Measurements from ENCODE around the gene SLF1. TPM values are rescaled to one million over a fixed set of nuclear protein-coding genes. Genes with fewer than 3 reads are reported as not detected.
A peak's percentile ranks its signal among the peaks of the same experiment; 100 is the strongest.

SLF1 gene
- total RNA-seq, 1 donor from 2014 or later = 17.4 TPM

DNA sequence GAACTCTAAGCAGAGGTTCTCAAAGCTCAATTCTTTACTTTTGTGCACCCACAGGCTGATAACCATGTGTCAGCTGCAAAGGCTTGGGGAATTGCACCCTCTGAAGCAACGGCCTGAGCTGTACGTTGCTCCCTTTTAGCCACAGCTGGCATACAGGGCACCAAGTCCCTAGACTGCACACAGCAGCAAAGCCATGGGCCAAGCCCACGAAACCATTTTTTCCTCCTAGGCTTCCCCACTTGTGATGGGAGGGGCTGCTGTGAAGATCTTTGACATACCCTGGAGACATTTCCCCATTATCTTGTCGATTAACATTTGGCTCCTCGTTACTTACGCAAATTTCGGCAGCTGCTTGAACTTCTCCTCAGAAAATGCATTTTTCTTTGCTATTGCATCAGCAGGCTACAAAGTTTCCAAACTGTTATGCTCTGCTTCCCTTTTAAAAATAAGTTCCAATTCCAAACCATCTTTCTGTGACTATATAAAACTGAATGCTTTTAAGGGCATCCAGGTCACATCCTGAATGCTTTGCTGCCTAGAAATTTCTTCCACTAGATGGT, 23.1 kb upstream of the SLF1 start:
- H3K27ac Mint-ChIP-seq = no peak overlapping the region
- no peaks in the 10 kb centered on the region for H3K27me3 Mint-ChIP-seq
- H3K4me1 Mint-ChIP-seq (ENCODE audit: low read depth) = no peaks in the 10 kb centered on the region
- H3K4me3 Mint-ChIP-seq (ENCODE audit: low read depth) = no peak overlapping the region
- no peak for DNase-seq (ENCODE audit: low spot score, unreplicated experiment)
- TF ChIP-seq, protein P1, sequence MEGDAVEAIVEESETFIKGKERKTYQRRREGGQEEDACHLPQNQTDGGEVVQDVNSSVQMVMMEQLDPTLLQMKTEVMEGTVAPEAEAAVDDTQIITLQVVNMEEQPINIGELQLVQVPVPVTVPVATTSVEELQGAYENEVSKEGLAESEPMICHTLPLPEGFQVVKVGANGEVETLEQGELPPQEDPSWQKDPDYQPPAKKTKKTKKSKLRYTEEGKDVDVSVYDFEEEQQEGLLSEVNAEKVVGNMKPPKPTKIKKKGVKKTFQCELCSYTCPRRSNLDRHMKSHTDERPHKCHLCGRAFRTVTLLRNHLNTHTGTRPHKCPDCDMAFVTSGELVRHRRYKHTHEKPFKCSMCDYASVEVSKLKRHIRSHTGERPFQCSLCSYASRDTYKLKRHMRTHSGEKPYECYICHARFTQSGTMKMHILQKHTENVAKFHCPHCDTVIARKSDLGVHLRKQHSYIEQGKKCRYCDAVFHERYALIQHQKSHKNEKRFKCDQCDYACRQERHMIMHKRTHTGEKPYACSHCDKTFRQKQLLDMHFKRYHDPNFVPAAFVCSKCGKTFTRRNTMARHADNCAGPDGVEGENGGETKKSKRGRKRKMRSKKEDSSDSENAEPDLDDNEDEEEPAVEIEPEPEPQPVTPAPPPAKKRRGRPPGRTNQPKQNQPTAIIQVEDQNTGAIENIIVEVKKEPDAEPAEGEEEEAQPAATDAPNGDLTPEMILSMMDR (IDR thresholded peaks at IDR 0.05; ENCODE audit: unreplicated experiment) = no peak
- no peaks in the 10 kb centered on the region for H3K9me3 Mint-ChIP-seq (ENCODE audit: low read depth)
- no peaks in the 10 kb centered on the region for H3K36me3 Mint-ChIP-seq (ENCODE audit: insufficient read depth)

DNA sequence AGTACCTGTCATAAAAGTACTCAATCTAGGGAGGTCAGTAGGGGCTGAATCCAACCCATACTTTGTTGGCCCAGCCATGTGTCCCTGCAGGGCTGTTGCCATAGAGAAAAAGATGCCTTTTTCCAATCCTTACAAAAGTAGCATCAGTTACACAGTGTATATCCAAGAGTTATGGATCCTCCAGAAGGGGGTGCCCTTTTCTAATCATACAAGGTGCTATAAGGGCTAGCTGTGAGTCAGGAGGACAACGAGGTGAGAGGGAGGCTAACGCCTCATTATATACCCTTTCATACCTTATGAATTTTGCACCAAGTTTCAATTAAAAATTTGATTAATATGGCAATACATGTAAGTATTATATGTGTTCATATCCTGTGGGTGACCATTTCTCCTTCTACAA, 4.9 kb upstream of the SLF1 start:
- Mint-ChIP-seq H3K36me3 (ENCODE audit: insufficient read depth) (no peaks in the 10 kb centered on the region), H3K9me3 (ENCODE audit: low read depth) (no peaks in the 10 kb centered on the region), H3K4me1 (ENCODE audit: low read depth) (peaks cover 10% of the 10 kb centered on the region), H3K27ac (no peak overlapping the region), H3K27me3 (no peaks in the 10 kb centered on the region), H3K4me3 (ENCODE audit: low read depth) (no peak overlapping the region)
- no peak for DNase-seq (ENCODE audit: low spot score, unreplicated experiment)
- TF ChIP-seq, protein P1 (IDR thresholded peaks at IDR 0.05; ENCODE audit: unreplicated experiment) = peak; percentile 42

DNA sequence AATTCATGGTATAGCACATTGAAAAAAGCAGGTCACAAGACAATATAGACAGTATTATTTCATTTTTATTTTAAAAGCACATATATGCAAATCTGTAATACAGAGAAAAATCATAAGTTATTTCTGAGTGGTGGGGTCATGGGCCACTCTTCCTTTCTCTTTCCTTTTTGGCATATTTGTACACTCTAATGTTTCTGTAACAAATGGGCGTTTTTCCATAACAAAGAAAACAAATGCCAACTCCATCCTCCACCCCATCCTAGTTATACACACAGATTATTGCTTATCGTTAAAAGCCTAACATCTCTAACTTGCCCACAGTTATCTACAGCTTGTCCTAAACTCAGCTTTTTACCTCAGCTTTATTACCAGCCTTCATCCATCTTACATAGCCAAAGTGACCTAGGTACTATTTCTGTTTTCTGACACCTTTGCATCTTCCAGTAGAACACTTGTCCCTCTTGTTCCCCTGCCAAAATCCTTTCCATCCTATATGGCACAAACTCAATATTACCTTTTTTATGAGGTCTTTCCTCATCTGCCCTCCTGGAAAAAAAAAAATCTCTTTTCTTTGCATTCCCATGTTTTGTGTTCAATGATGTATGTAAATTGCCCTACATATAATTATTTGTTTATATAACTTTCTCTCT, 4.2 kb upstream of the SLF1 start:
- DNase-seq (ENCODE audit: low spot score, unreplicated experiment) = no peak
- H3K27ac Mint-ChIP-seq = no peak overlapping the region

DNA sequence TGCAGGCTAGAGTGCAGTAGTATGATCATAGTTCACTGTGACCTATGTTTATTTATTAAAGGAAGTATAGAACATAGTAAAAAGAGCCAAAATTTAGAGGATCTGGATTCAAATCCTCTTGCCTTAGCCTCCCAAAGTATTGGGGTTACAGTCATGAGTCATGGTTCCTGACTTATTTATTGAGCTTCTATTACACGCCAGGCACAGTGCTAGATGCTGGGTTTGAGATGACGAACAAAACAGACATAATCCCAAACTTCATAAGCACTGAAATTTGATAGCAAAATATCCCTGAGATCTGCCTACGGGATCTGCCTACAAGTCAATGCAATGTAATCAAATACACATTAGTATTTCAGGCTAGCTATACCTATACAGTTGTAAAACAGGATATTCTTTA, 2.6 kb upstream of the SLF1 start:
- Mint-ChIP-seq H3K27ac (no peak overlapping the region), H3K27me3 (no peaks in the 10 kb centered on the region), H3K36me3 (ENCODE audit: insufficient read depth) (no peaks in the 10 kb centered on the region), H3K4me1 (ENCODE audit: low read depth) (peaks cover 18% of the 10 kb centered on the region), H3K9me3 (ENCODE audit: low read depth) (no peaks in the 10 kb centered on the region), H3K4me3 (ENCODE audit: low read depth) (no peak overlapping the region)
- no peak for DNase-seq (ENCODE audit: low spot score, unreplicated experiment)
- TF ChIP-seq, protein P1 (IDR thresholded peaks at IDR 0.05; ENCODE audit: unreplicated experiment) = no peak

More for the DNA sequence above, 4.2 kb upstream of the SLF1 start:
- TF ChIP-seq, protein P1 (IDR thresholded peaks at IDR 0.05; ENCODE audit: unreplicated experiment) = no peak
- Mint-ChIP-seq H3K27me3 (no peaks in the 10 kb centered on the region), H3K9me3 (ENCODE audit: low read depth) (no peaks in the 10 kb centered on the region), H3K4me3 (ENCODE audit: low read depth) (no peak overlapping the region), H3K4me1 (ENCODE audit: low read depth) (peaks cover 13% of the 10 kb centered on the region), H3K36me3 (ENCODE audit: insufficient read depth) (no peaks in the 10 kb centered on the region)

DNA sequence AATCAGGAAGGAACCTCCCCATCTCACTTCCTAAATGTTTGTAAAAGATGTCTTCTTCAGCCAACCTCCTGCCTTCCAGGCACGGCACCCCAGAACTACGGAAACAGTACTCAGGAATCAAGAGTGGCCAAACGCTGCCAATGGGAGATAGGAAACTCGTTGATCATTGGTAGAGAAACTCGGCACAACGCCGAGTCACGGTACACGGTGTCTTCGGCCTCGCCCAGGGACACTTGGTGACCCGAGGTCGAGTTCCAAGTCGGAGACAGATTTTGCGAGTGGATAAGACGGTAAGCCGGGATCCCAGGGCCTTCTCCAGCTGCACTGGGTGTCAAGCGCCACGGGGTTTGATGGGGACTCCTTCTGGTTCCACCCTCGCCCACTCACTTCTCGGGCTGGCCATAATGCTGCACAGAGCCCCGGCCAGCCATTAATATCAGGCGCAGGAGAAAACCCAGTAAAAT, 408 bp upstream of the SLF1 start:
- peak overlapping the region; percentile 93 for H3K27ac Mint-ChIP-seq
- TF ChIP-seq, protein P1 (IDR thresholded peaks at IDR 0.05; ENCODE audit: unreplicated experiment) = no peak
- no peaks in the 10 kb centered on the region for H3K27me3 Mint-ChIP-seq
- peaks cover 18% of the 10 kb centered on the region for H3K4me1 Mint-ChIP-seq (ENCODE audit: low read depth)
- no peaks in the 10 kb centered on the region for H3K9me3 Mint-ChIP-seq (ENCODE audit: low read depth)
- H3K36me3 Mint-ChIP-seq (ENCODE audit: insufficient read depth) = no peaks in the 10 kb centered on the region
- H3K4me3 Mint-ChIP-seq (ENCODE audit: low read depth) = peak overlapping the region; percentile 84
- DNase-seq (ENCODE audit: low spot score, unreplicated experiment) = no peak
